ENCODE data around the gene VAT1L.

The VAT1L gene

GRCh38 chr16:78002915-78003538, 214.7 kb downstream of the VAT1L start:
- peak; percentile 68 to 82 for DNase-seq

GRCh38 chr16:78004517-78004916, 216.2 kb downstream of the VAT1L start:
- DNase-seq: no peak

- DNase-seq: peak in 1 of 2 experiments; percentile 6
Measured at GRCh38 chr16:78005881-78006280, 217.5 kb downstream of the VAT1L start.

- no peak for DNase-seq
Measured at GRCh38 chr16:78007121-78007520, 218.8 kb downstream of the VAT1L start.

GRCh38 chr16:78022347-78023060, 234.1 kb downstream of the VAT1L start, which contains the start of gene CLEC3A:
Gene CLEC3A (plus strand): TSS chr16:78022548. CDS start chr16:78022627, 79 bp downstream.
- DNase-seq: no peak

GRCh38 chr16:78024159-78024558, 235.8 kb downstream of the VAT1L start:
- no peak for DNase-seq

GRCh38 chr16:78025631-78026030, 237.3 kb downstream of the VAT1L start:
- no peak for DNase-seq

- DNase-seq: no peak
Measured at GRCh38 chr16:78028018-78028417, 239.7 kb downstream of the VAT1L start.

Measured in SW 1271 (cell line).